Spleen (tissue), 7 donors: ENCODE results near the gene PAEP.

Experiments used
- POLR2A ChIP-seq, 3 donors: fragments of 450-650 bp; IDR thresholded peaks; one replicate each; pipeline ENCODE4 v1.5.1; 2017; ENCODE audit warnings: antibody characterized with exemption in 3 of 3, mild to moderate bottlenecking in 1 of 3
- TF ChIP-seq, protein P1 (sequence below), 11 experiments: fragments of 200-600 bp in 7 of 11; fragments of 450-650 bp in 4 of 11; sonication (generic) in 4 of 11; IDR thresholded peaks in 8 of 11; conservative IDR thresholded peaks in 3 of 11; 1 replicate in 7 of 11; 2 replicates in 4 of 11; pipeline versions ENCODE4 v1.4.0 to v1.8.0; 2016 to 2021; ENCODE audit warnings: antibody characterized with exemption in 11 of 11, inconsistent platforms in 4 of 11, mild to moderate bottlenecking in 1 of 11
- donor health status: DM: no; HTN: no; CAD: no; lungs with moderate emphysema.
- donor health status: DM: no; HTN: no; CAD: no.
- donor health status: DM: no; HTN: no; CAD: no.

DNA sequence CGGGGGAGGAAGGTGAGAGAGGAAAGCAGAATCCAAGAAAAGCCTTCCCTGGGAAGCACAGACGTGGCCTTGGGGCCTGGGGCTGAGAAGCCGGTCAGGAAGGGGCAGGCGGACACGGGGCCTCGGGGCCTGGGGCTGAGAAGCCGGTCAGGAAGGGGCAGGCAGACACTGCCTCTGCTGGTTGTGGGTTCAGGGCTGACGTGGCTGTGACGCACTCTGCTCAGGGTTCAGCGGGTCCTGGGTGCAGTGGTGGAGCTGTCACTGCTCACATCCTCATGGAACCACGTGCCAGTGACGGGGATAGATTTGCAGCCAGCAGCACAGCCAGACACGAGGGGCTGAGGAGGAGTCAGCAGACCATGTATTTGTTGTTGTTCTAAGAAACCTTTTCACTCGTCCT, 12.8 kb downstream of the PAEP start:
- TF ChIP-seq, protein P1, sequence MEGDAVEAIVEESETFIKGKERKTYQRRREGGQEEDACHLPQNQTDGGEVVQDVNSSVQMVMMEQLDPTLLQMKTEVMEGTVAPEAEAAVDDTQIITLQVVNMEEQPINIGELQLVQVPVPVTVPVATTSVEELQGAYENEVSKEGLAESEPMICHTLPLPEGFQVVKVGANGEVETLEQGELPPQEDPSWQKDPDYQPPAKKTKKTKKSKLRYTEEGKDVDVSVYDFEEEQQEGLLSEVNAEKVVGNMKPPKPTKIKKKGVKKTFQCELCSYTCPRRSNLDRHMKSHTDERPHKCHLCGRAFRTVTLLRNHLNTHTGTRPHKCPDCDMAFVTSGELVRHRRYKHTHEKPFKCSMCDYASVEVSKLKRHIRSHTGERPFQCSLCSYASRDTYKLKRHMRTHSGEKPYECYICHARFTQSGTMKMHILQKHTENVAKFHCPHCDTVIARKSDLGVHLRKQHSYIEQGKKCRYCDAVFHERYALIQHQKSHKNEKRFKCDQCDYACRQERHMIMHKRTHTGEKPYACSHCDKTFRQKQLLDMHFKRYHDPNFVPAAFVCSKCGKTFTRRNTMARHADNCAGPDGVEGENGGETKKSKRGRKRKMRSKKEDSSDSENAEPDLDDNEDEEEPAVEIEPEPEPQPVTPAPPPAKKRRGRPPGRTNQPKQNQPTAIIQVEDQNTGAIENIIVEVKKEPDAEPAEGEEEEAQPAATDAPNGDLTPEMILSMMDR (IDR thresholded peaks at IDR 0.05 in 8 of 11, conservative IDR thresholded peaks at IDR 0.05 in 3 of 11), result no peak
- TF ChIP-seq POLR2A (IDR thresholded peaks at IDR 0.05), result no peak
